ENCODE data around the gene SLITRK5. TPM values are rescaled to one million over a fixed set of nuclear protein-coding genes. Genes with fewer than 3 reads are reported as not detected.
A peak's percentile ranks its signal among the peaks of the same experiment; 100 is the strongest.

Gene SLITRK5
- not detected for total RNA-seq

- intact Hi-C loops (cut with micrococcal nuclease) = loop anchor here (5.0 kb wide), 1 partner anchor 1396 kb away; no protein-coding TSS in a partner anchor
- peak; percentile 66 for DNase-seq
- H3K4me3 Mint-ChIP-seq = peak within 1 kb of the TSS; percentile 45
- peaks cover 24% of the 10 kb centered on the region for H3K4me1 Mint-ChIP-seq (ENCODE audit: low read depth)
- H3K27me3 Mint-ChIP-seq (ENCODE audit: low read depth) = peaks cover 45% of the 10 kb centered on the region
- H3K9me3 Mint-ChIP-seq = no peaks in the 10 kb centered on the region
- no peak within 1 kb of the TSS for H3K27ac Mint-ChIP-seq
- CTCF ChIA-PET = no interaction called here
- peaks cover 1% of the 10 kb centered on the region for H3K36me3 Mint-ChIP-seq (ENCODE audit: low read depth)
Observed at GRCh38 chr13:87671031-87671752, at the start of gene SLITRK5. Gene SLITRK5, plus strand, starts transcription at chr13:87671371. Its CDS starts 4,018 bp downstream, at chr13:87675389.

- H3K4me1 Mint-ChIP-seq (ENCODE audit: low read depth) = no peaks in the 10 kb centered on the region
- intact Hi-C loops (cut with micrococcal nuclease) = no loop called here
- H3K36me3 Mint-ChIP-seq (ENCODE audit: low read depth) = no peaks in the 10 kb centered on the region
- no peaks in the 10 kb centered on the region for H3K27me3 Mint-ChIP-seq (ENCODE audit: low read depth)
- H3K27ac Mint-ChIP-seq = no peak overlapping the region
- CTCF ChIA-PET = interaction anchor here (0.6 kb wide), 1 partner anchor 21 kb away, joined by 3 read pairs; no protein-coding TSS in a partner anchor
- H3K4me3 Mint-ChIP-seq = no peak overlapping the region
- DNase-seq = no peak
- peaks cover 2% of the 10 kb centered on the region for H3K9me3 Mint-ChIP-seq
Observed at GRCh38 chr13:87622971-87623370, 48.2 kb upstream of the SLITRK5 start.

- Mint-ChIP-seq H3K4me3 (no peak overlapping the region), H3K36me3 (ENCODE audit: low read depth) (no peaks in the 10 kb centered on the region), H3K9me3 (no peaks in the 10 kb centered on the region), H3K27ac (no peak overlapping the region), H3K4me1 (ENCODE audit: low read depth) (no peaks in the 10 kb centered on the region), H3K27me3 (ENCODE audit: low read depth) (no peaks in the 10 kb centered on the region)
- DNase-seq = no peak
- CTCF ChIA-PET = no interaction called here
- intact Hi-C loops (cut with micrococcal nuclease) = no loop called here
Observed at GRCh38 chr13:87656306-87656705, 14.9 kb upstream of the SLITRK5 start.

GRCh38 chr13:87661471-87661870 is 9.7 kb upstream of the SLITRK5 start:
- CTCF ChIA-PET = no interaction called here
- no peak overlapping the region for H3K4me3 Mint-ChIP-seq
- H3K27me3 Mint-ChIP-seq (ENCODE audit: low read depth) = no peaks in the 10 kb centered on the region
- no peak for DNase-seq
- no peak overlapping the region for H3K27ac Mint-ChIP-seq
- no peaks in the 10 kb centered on the region for H3K9me3 Mint-ChIP-seq
- H3K4me1 Mint-ChIP-seq (ENCODE audit: low read depth) = no peaks in the 10 kb centered on the region
- intact Hi-C loops (cut with micrococcal nuclease) = no loop called here
- no peaks in the 10 kb centered on the region for H3K36me3 Mint-ChIP-seq (ENCODE audit: low read depth)

GRCh38 chr13:87666831-87667230 is 4.3 kb upstream of the SLITRK5 start:
- peaks cover 14% of the 10 kb centered on the region for H3K27me3 Mint-ChIP-seq (ENCODE audit: low read depth)
- no peaks in the 10 kb centered on the region for H3K9me3 Mint-ChIP-seq
- intact Hi-C loops (cut with micrococcal nuclease) = no loop called here
- H3K4me1 Mint-ChIP-seq (ENCODE audit: low read depth) = peaks cover 6% of the 10 kb centered on the region
- H3K4me3 Mint-ChIP-seq = no peak overlapping the region
- no peaks in the 10 kb centered on the region for H3K36me3 Mint-ChIP-seq (ENCODE audit: low read depth)
- CTCF ChIA-PET = no interaction called here
- no peak overlapping the region for H3K27ac Mint-ChIP-seq
- no peak for DNase-seq

GRCh38 chr13:87667686-87668085 is 3.5 kb upstream of the SLITRK5 start:
- H3K36me3 Mint-ChIP-seq (ENCODE audit: low read depth) = no peaks in the 10 kb centered on the region
- no peak for DNase-seq
- intact Hi-C loops (cut with micrococcal nuclease) = no loop called here
- H3K4me1 Mint-ChIP-seq (ENCODE audit: low read depth) = peaks cover 8% of the 10 kb centered on the region
- no peak overlapping the region for H3K4me3 Mint-ChIP-seq
- H3K27ac Mint-ChIP-seq = no peak overlapping the region
- CTCF ChIA-PET = no interaction called here
- H3K9me3 Mint-ChIP-seq = no peaks in the 10 kb centered on the region
- peaks cover 16% of the 10 kb centered on the region for H3K27me3 Mint-ChIP-seq (ENCODE audit: low read depth)

- DNase-seq = peak; percentile 12
- no peak overlapping the region for H3K27ac Mint-ChIP-seq
- H3K4me1 Mint-ChIP-seq (ENCODE audit: low read depth) = peaks cover 23% of the 10 kb centered on the region
- CTCF ChIA-PET = no interaction called here
- H3K4me3 Mint-ChIP-seq = no peak overlapping the region
- H3K27me3 Mint-ChIP-seq (ENCODE audit: low read depth) = peaks cover 32% of the 10 kb centered on the region
- H3K36me3 Mint-ChIP-seq (ENCODE audit: low read depth) = peaks cover 1% of the 10 kb centered on the region
- H3K9me3 Mint-ChIP-seq = no peaks in the 10 kb centered on the region
- intact Hi-C loops (cut with micrococcal nuclease) = no loop called here
Observed at GRCh38 chr13:87669379-87669978, 1.7 kb upstream of the SLITRK5 start.

- CTCF ChIA-PET = no interaction called here
- peaks cover 1% of the 10 kb centered on the region for H3K36me3 Mint-ChIP-seq (ENCODE audit: low read depth)
- H3K4me1 Mint-ChIP-seq (ENCODE audit: low read depth) = peaks cover 24% of the 10 kb centered on the region
- H3K9me3 Mint-ChIP-seq = no peaks in the 10 kb centered on the region
- H3K27me3 Mint-ChIP-seq (ENCODE audit: low read depth) = peaks cover 53% of the 10 kb centered on the region
- DNase-seq = no peak
- H3K4me3 Mint-ChIP-seq = peak overlapping the region; percentile 45
- no peak overlapping the region for H3K27ac Mint-ChIP-seq
- intact Hi-C loops (cut with micrococcal nuclease) = loop anchor here (5.0 kb wide), 1 partner anchor 1395 kb away; no protein-coding TSS in a partner anchor
Observed at GRCh38 chr13:87671753-87672605, 808 bp downstream of the SLITRK5 start.

- no peak for DNase-seq
- Mint-ChIP-seq H3K4me3 (no peak overlapping the region), H3K4me1 (ENCODE audit: low read depth) (peaks cover 37% of the 10 kb centered on the region), H3K27me3 (ENCODE audit: low read depth) (peaks cover 69% of the 10 kb centered on the region), H3K27ac (no peak overlapping the region), H3K36me3 (ENCODE audit: low read depth) (peaks cover 1% of the 10 kb centered on the region), H3K9me3 (no peaks in the 10 kb centered on the region)
- intact Hi-C loops (cut with micrococcal nuclease) = loop anchor here (5.0 kb wide), 1 partner anchor 1393 kb away; no protein-coding TSS in a partner anchor
- CTCF ChIA-PET = no interaction called here
Observed at GRCh38 chr13:87674247-87674738, 3.1 kb downstream of the SLITRK5 start.

- Mint-ChIP-seq H3K27me3 (ENCODE audit: low read depth) (peaks cover 68% of the 10 kb centered on the region), H3K4me3 (no peak overlapping the region), H3K4me1 (ENCODE audit: low read depth) (peaks cover 35% of the 10 kb centered on the region), H3K27ac (no peak overlapping the region), H3K36me3 (ENCODE audit: low read depth) (peaks cover 1% of the 10 kb centered on the region), H3K9me3 (no peaks in the 10 kb centered on the region)
- CTCF ChIA-PET = no interaction called here
- intact Hi-C loops (cut with micrococcal nuclease) = no loop called here
- no peak for DNase-seq
Observed at GRCh38 chr13:87675851-87676250, 4.7 kb downstream of the SLITRK5 start.

GRCh38 chr13:87676254-87677042 is 5.3 kb downstream of the SLITRK5 start:
- Mint-ChIP-seq H3K36me3 (ENCODE audit: low read depth) (peaks cover 1% of the 10 kb centered on the region), H3K9me3 (no peaks in the 10 kb centered on the region), H3K27me3 (ENCODE audit: low read depth) (peaks cover 64% of the 10 kb centered on the region), H3K4me3 (no peak overlapping the region), H3K4me1 (ENCODE audit: low read depth) (peaks cover 32% of the 10 kb centered on the region), H3K27ac (no peak overlapping the region)
- intact Hi-C loops (cut with micrococcal nuclease) = no loop called here
- no peak for DNase-seq
- CTCF ChIA-PET = no interaction called here

GRCh38 chr13:87677043-87677495 is 5.9 kb downstream of the SLITRK5 start:
- Mint-ChIP-seq H3K27ac (no peak overlapping the region), H3K4me3 (no peak overlapping the region), H3K9me3 (no peaks in the 10 kb centered on the region), H3K4me1 (ENCODE audit: low read depth) (peaks cover 31% of the 10 kb centered on the region), H3K27me3 (ENCODE audit: low read depth) (peaks cover 63% of the 10 kb centered on the region), H3K36me3 (ENCODE audit: low read depth) (peaks cover 1% of the 10 kb centered on the region)
- CTCF ChIA-PET = no interaction called here
- no peak for DNase-seq
- intact Hi-C loops (cut with micrococcal nuclease) = no loop called here
